GM19452 (cell line): ENCODE measurements around the gene JCAD.

ENCODE experiments used
- ATAC-seq: cut with Tn5 transposase; IDR thresholded peaks from one replicate; pipeline ENCODE4 v1.9.1; 2021; ENCODE audit not compliant: unreplicated experiment

The JCAD gene

GRCh38 chr10:30074933-30075332 is 15.5 kb upstream of the JCAD start:
- ATAC-seq: no peak

- ATAC-seq: no peak
Measured at GRCh38 chr10:30074090-30074489, 14.7 kb upstream of the JCAD start.

GRCh38 chr10:30073767-30074060 is 14.3 kb upstream of the JCAD start:
- ATAC-seq: no peak

GRCh38 chr10:30073045-30073766 is 13.8 kb upstream of the JCAD start:
- no peak for ATAC-seq

- no peak for ATAC-seq
Measured at GRCh38 chr10:30072068-30072467, 12.7 kb upstream of the JCAD start.

GRCh38 chr10:30070001-30070685 is 10.8 kb upstream of the JCAD start:
- no peak for ATAC-seq

GRCh38 chr10:30068492-30069223 is 9.3 kb upstream of the JCAD start:
- no peak for ATAC-seq

GRCh38 chr10:30063099-30063498 is 3.7 kb upstream of the JCAD start:
- no peak for ATAC-seq

GRCh38 chr10:30062582-30062981 is 3.2 kb upstream of the JCAD start:
- ATAC-seq: no peak

- no peak for ATAC-seq
Measured at GRCh38 chr10:30062090-30062489, 2.7 kb upstream of the JCAD start.

GRCh38 chr10:30058570-30059132 is 735 bp downstream of the JCAD start:
- no peak for ATAC-seq

- ATAC-seq: no peak
Measured at GRCh38 chr10:30057894-30058556, 1.4 kb downstream of the JCAD start.

GRCh38 chr10:30057421-30057841 is 2.0 kb downstream of the JCAD start:
- no peak for ATAC-seq

- no peak for ATAC-seq
Measured at GRCh38 chr10:30056767-30057355, 2.5 kb downstream of the JCAD start.

- ATAC-seq: no peak
Measured at GRCh38 chr10:30056281-30056680, 3.1 kb downstream of the JCAD start.

GRCh38 chr10:30055226-30055662 is 4.1 kb downstream of the JCAD start:
- no peak for ATAC-seq

GRCh38 chr10:30052062-30052461 is 7.3 kb downstream of the JCAD start:
- no peak for ATAC-seq

- no peak for ATAC-seq
Measured at GRCh38 chr10:30051220-30051619, 8.2 kb downstream of the JCAD start.

- no peak for ATAC-seq
Measured at GRCh38 chr10:30050411-30050810, 9.0 kb downstream of the JCAD start.

- ATAC-seq: no peak
Measured at GRCh38 chr10:30048768-30049517, 10.4 kb downstream of the JCAD start.
